ENCODE measurements around the gene ADAMTS1. TPM values are rescaled to one million over a fixed set of nuclear protein-coding genes. Genes with fewer than 3 reads are reported as not detected.

ADAMTS1 gene
- total and polyA plus RNA-seq, 2 donors (not counting 3 experiments of a cell fraction or from before 2014, with no cell fraction given): 15.4 to 16.3 TPM

GRCh38 chr21:26874347-26874746, 29.1 kb upstream of the ADAMTS1 start:
- no peak overlapping the region for H3K4me2 ChIP-seq (ENCODE audit: insufficient read depth, low read length)
- ChIA-PET CTCF (no interaction called here), POLR2A (no interaction called here)
- no peaks in the 10 kb centered on the region for H3K4me1 ChIP-seq (ENCODE audit: control insufficient read depth, extremely low read depth, insufficient read depth, low read length)
- H4K20me1 ChIP-seq (replicated peaks; ENCODE audit: control insufficient read depth, extremely low read depth, insufficient read depth, low read length): no peaks in the 10 kb centered on the region
- no peak overlapping the region for H3K27ac ChIP-seq (ENCODE audit: insufficient read depth, low read depth, low read length)
- no peaks in the 10 kb centered on the region for H3K79me2 ChIP-seq (ENCODE audit: control insufficient read depth, insufficient read depth, low read length)
- no peak for DNase-seq (ENCODE audit: low read depth, low spot score)
- intact Hi-C loops (cut with micrococcal nuclease): no loop called here
- no peaks in the 10 kb centered on the region for H3K36me3 ChIP-seq (ENCODE audit: control insufficient read depth in 2 of 2, extremely low read depth in 1 of 2, insufficient read depth in 2 of 2, low read length in 2 of 2)
- no peak overlapping the region for H3K9ac ChIP-seq (replicated peaks; ENCODE audit: extremely low read depth, insufficient read depth, low read length)
- no peak for TF ChIP-seq MYC (IDR thresholded peaks at IDR 0.05; ENCODE audit: low read depth, low read length)
- no peak for TF ChIP-seq JUN (IDR thresholded peaks at IDR 0.05; ENCODE audit: borderline replicate concordance, insufficient read depth, insufficient read length, low read depth)
- TF ChIP-seq FOS (IDR thresholded peaks at IDR 0.05; ENCODE audit: borderline replicate concordance, insufficient read depth, low read length): no peak
- no peak for TF ChIP-seq EZH2 (IDR thresholded peaks at IDR 0.05; ENCODE audit: borderline replicate concordance, low read depth, low read length, severe bottlenecking)
- TF ChIP-seq, protein P1, sequence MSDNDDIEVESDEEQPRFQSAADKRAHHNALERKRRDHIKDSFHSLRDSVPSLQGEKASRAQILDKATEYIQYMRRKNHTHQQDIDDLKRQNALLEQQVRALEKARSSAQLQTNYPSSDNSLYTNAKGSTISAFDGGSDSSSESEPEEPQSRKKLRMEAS (IDR thresholded peaks at IDR 0.05; ENCODE audit: insufficient read depth, insufficient read length): no peak
- no peak for TF ChIP-seq POLR2A (IDR thresholded peaks at IDR 0.05; ENCODE audit: low read depth, low read length)
- TF ChIP-seq CTCF (IDR thresholded peaks at IDR 0.05; ENCODE audit: extremely low read depth in 1 of 2, insufficient read depth in 1 of 2, low read depth in 1 of 2, low read length in 2 of 2): no peak
- TF ChIP-seq GATA2 (IDR thresholded peaks at IDR 0.05; ENCODE audit: insufficient read depth, insufficient read length, low read depth, low read length): no peak
- no peak for TF ChIP-seq POLR2AphosphoS5 (IDR thresholded peaks at IDR 0.05; ENCODE audit: insufficient read depth, low read depth, low read length)
- H3K9me3 ChIP-seq (replicated peaks; ENCODE audit: control insufficient read depth, insufficient read depth, low read length): no peaks in the 10 kb centered on the region
- no peaks in the 10 kb centered on the region for H3K27me3 ChIP-seq (ENCODE audit: control insufficient read depth in 2 of 2, insufficient read depth in 2 of 2, low read length in 2 of 2)
- dilution Hi-C loops (cut with MboI; ENCODE audit: extremely low pct_ligation_motif_present, low sequenced_read_pairs): no loop called here
- H3K4me3 ChIP-seq (replicated peaks in 1 of 3; ENCODE audit: insufficient read depth in 1 of 3, low read depth in 1 of 3, low read length in 3 of 3): no peak overlapping the region
- no peak overlapping the region for H2AFZ ChIP-seq (ENCODE audit: low read depth, low read length)
- BruUV-seq (replicated peaks): no TSS peak
- FAIRE-seq: no peak
- no peaks in the 10 kb centered on the region for H3K9me1 ChIP-seq (replicated peaks; ENCODE audit: control insufficient read depth, extremely low read depth, insufficient read depth, low read length)

All from endothelial cell of umbilical vein (primary cell).